C4-2B (cell line): Measurements from ENCODE around the gene FGF12.

Source experiments
- ZFX ChIP-seq: fragments of 450-650 bp; IDR thresholded peaks from 2 replicates; pipeline ENCODE4 v1.6.1; 2017
- TF ChIP-seq, protein P1 (sequence below): fragments of 450-650 bp; conservative IDR thresholded peaks from 2 replicates; pipeline ENCODE4 v1.5.1; 2017; ENCODE audit warnings: mild to moderate bottlenecking

DNA sequence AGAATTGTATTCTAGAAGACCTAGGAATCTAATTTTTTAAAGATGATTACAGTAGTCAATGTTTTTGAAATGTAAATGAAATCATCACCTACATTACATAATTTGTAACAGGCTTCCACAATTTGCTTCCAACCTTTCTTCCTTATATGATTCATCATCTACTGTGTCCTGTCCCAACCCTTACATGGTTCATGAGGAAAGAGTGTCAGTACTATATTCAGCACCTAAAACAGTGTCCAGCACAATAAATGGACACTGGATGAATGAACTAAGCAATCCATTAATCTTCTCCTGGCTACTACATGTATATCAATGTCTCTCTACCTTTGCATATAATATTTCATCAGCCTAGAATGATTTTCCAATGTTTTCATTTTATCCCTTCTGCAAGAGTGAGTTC is 12.2 kb downstream of the FGF12 start:
- TF ChIP-seq, protein P1, sequence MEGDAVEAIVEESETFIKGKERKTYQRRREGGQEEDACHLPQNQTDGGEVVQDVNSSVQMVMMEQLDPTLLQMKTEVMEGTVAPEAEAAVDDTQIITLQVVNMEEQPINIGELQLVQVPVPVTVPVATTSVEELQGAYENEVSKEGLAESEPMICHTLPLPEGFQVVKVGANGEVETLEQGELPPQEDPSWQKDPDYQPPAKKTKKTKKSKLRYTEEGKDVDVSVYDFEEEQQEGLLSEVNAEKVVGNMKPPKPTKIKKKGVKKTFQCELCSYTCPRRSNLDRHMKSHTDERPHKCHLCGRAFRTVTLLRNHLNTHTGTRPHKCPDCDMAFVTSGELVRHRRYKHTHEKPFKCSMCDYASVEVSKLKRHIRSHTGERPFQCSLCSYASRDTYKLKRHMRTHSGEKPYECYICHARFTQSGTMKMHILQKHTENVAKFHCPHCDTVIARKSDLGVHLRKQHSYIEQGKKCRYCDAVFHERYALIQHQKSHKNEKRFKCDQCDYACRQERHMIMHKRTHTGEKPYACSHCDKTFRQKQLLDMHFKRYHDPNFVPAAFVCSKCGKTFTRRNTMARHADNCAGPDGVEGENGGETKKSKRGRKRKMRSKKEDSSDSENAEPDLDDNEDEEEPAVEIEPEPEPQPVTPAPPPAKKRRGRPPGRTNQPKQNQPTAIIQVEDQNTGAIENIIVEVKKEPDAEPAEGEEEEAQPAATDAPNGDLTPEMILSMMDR: no peak
- no peak for TF ChIP-seq ZFX
